ENCODE measurements around the gene ITGB1BP1.
A peak's percentile ranks its signal among the peaks of the same experiment; 100 is the strongest.

Gene ITGB1BP1, protein sequence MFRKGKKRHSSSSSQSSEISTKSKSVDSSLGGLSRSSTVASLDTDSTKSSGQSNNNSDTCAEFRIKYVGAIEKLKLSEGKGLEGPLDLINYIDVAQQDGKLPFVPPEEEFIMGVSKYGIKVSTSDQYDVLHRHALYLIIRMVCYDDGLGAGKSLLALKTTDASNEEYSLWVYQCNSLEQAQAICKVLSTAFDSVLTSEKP

DNA sequence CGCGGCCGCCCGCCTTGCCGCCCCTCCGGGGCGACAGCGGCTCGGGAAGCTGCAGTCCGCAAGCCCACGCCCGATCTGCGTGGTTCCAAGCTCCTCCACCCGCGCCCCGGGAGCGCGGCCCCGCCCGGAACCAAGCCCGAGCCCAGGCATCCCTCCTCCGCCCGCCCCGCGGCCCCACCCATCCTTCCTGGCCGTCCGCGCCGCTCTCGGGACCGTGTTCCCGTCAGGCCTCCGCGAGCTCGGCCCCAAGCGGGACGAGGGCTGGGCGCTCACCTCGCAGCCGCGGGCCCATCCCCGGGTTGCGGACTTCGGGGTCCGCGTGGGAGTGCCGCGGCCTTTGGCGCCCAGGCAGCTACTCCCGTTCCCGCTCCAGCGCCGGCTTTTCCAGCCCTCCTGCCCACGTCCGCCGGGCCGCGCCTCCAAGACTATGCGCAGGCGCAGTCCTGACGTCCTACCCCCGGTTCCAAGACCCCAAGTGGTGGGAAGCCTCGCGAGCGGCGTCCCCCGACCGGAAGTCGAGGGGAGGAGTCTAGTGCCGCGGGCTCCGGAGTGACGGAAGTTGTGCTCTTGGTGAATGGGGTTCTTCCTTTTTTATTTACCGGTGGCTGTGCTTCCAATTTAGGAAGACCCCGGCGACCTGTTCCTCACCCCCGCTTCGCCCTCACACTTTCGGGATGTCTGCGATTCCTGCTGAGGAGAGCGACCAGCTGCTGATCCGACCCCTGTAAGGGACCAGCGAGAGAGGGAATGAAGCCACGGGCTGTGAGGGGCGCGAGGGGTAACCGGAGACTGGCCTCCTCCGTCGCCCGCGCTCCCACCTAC lies at the start of gene ITGB1BP1, which contains the start of gene CPSF3:
Gene ITGB1BP1 (minus strand): TSS at position 429 of the 822 bp plus-strand sequence. CDS start 4,831 bp downstream, outside the sequence.
Gene CPSF3 (plus strand): TSS at position 555 of the 822 bp plus-strand sequence. CDS start 120 bp downstream, at position 675.
- ChIA-PET POLR2A (interaction anchor here (0.5 to 0.6 kb wide), 2 partner anchors 316 to 473 kb away, joined by 3 read pairs; no protein-coding TSS in a partner anchor), CTCF (interaction anchor here (0.8 to 1.5 kb wide), 2 partner anchors 15 to 133 kb away, joined by 3 to 5 read pairs; partner anchors contain the start of gene ADAM17)
- TF ChIP-seq, protein P1, sequence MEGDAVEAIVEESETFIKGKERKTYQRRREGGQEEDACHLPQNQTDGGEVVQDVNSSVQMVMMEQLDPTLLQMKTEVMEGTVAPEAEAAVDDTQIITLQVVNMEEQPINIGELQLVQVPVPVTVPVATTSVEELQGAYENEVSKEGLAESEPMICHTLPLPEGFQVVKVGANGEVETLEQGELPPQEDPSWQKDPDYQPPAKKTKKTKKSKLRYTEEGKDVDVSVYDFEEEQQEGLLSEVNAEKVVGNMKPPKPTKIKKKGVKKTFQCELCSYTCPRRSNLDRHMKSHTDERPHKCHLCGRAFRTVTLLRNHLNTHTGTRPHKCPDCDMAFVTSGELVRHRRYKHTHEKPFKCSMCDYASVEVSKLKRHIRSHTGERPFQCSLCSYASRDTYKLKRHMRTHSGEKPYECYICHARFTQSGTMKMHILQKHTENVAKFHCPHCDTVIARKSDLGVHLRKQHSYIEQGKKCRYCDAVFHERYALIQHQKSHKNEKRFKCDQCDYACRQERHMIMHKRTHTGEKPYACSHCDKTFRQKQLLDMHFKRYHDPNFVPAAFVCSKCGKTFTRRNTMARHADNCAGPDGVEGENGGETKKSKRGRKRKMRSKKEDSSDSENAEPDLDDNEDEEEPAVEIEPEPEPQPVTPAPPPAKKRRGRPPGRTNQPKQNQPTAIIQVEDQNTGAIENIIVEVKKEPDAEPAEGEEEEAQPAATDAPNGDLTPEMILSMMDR (IDR thresholded peaks at IDR 0.05; ENCODE audit: control extremely low read depth, extremely low read depth, low read depth, missing control alignments) = no peak
- DNase-seq (ENCODE audit: extremely low spot score) = peak; percentile 100

DNA sequence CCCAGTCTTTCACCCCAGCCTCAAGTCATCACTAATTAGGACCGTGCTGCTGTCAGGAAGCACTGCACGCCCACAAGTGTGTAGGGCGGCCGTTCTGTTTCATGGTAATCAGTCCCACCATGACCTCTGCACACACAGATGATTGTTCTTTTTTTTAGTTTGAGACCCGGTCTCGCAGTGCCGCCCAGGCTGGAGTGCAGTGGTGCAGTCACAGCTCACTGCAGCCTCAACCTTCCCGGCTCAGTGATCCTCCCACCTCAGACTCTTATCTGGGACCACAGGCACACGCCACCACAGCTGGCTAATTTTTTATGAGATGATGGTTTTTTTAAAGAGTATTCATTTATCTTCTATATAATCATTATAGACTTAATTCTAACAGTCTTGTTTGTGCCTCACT lies 49.2 kb upstream of the ITGB1BP1 start:
- no peak for DNase-seq (ENCODE audit: extremely low spot score)
- POLR2A ChIA-PET = no interaction called here
- TF ChIP-seq, protein P1 (IDR thresholded peaks at IDR 0.05; ENCODE audit: control extremely low read depth, extremely low read depth, low read depth, missing control alignments) = no peak
- CTCF ChIA-PET = interaction anchor here (1.0 kb wide), 1 partner anchor 19 kb away, joined by 3 read pairs; no protein-coding TSS in a partner anchor

DNA sequence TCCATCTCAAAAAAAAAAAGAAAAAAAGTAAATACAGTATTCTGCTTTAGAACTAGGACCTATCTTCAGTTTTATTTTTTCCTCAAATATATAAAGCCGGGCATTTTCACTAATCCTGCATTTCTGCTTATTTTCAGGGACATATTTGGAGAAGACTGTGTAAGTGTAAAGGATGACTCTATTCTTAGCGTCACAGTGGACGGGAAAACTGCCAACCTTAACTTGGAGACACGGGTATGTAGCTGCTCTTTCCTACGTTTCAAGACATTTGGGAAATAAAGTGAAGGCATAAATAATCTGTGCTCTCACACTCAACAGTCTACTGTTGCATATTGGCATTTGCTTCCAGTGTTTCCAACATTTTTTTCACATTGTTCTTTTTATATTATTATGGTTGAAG lies 47.9 kb upstream of the ITGB1BP1 start:
- POLR2A ChIA-PET = no interaction called here

DNA sequence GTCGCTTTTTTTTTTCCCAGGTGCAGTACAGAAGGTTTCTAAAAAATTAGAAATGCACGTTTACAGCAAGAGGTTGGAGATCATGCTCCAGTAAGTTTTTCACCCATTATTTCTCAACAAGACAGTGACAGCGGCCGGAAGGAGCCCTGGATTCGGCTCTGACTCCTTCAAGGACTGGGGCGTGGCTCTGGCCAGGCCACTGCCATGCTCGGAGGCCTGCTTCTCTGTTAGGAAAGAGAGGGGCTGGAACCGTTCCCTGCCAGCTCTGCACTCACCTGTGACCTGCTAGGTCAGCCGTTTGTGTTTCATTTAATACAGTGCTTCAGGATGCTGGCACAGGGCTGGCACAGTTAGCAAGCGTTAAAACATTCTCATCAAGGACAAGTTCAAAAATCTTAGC lies 44.4 kb upstream of the ITGB1BP1 start:
- TF ChIP-seq, protein P1 (IDR thresholded peaks at IDR 0.05; ENCODE audit: control extremely low read depth, extremely low read depth, low read depth, missing control alignments) = no peak
- ChIA-PET CTCF (no interaction called here), POLR2A (no interaction called here)
- no peak for DNase-seq (ENCODE audit: extremely low spot score)

More for the DNA sequence above, 47.9 kb upstream of the ITGB1BP1 start:
- CTCF ChIA-PET = interaction anchor here (1.0 kb wide), 1 partner anchor 9 kb away, joined by 3 read pairs; no protein-coding TSS in a partner anchor
- no peak for DNase-seq (ENCODE audit: extremely low spot score)
- TF ChIP-seq, protein P1 (IDR thresholded peaks at IDR 0.05; ENCODE audit: control extremely low read depth, extremely low read depth, low read depth, missing control alignments) = no peak

DNA sequence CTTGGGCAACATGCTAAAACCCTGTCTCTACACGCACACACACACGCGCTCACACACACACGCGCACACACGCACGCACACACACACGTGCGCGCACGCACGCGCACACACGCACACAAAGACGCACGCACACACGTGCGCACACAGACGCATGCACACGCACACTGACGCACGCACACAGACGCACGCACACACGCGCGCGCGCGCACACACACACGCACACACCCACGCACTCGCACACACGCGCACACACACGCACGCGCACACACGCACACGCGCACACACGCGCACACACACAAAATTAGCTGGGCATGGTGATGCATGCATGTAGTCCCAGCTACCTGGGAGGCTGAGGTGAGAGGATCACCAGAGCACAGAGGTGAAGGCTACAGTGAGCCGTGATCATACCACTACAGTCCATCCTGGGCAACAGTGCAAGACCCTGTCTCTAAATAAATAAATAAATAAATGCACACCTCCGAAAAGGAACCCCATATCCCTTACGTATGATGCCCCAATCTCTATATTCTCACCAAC lies 42.9 kb upstream of the ITGB1BP1 start:
- POLR2A ChIA-PET = no interaction called here
- CTCF ChIA-PET = no interaction called here
- TF ChIP-seq, protein P1 (IDR thresholded peaks at IDR 0.05; ENCODE audit: control extremely low read depth, extremely low read depth, low read depth, missing control alignments) = no peak
- no peak for DNase-seq (ENCODE audit: extremely low spot score)

DNA sequence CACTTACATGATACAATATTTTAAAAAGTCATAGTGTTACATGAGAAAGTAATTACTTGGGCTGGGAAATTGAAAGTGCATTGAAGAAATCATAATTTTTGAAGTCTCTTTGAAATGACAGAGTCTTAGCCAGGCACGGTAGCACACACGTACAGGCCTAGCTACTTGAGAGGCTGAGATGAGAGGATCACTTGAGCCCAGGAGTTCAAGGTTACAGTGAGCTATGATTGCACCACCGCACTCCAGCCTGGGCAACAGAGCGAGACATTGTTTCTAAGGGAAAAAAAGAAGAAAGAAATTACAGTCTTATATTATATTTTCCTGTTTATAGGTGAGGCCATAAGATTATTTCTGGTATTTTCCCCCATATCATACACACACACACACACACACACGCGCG lies 41.8 kb upstream of the ITGB1BP1 start:
- ChIA-PET POLR2A (no interaction called here), CTCF (interaction anchor here (1.1 to 1.5 kb wide), 2 partner anchors 10 to 34 kb away, joined by 3 read pairs; no protein-coding TSS in a partner anchor)
- DNase-seq (ENCODE audit: extremely low spot score) = no peak
- TF ChIP-seq, protein P1 (IDR thresholded peaks at IDR 0.05; ENCODE audit: control extremely low read depth, extremely low read depth, low read depth, missing control alignments) = no peak

All from GM10248 (cell line).